OCI-LY3 (cell line): ENCODE measurements around the gene DNAH11.

Experiments used
- EZH2phosphoT487 ChIP-seq: fragments of 200-600 bp; shearing (Covaris generic); IDR thresholded peaks from 2 replicates; pipeline ENCODE4 v1.6.1; 2018; ENCODE audit warnings: antibody characterized with exemption, mixed run types, low read depth
- TF ChIP-seq, protein P1 (sequence below): fragments of 200-600, 300-600 bp; sonication (generic); IDR thresholded peaks from 2 replicates; pipeline ENCODE4 v1.5.1; 2014; ENCODE audit warnings: antibody characterized with exemption, low read length, low read depth

DNA sequence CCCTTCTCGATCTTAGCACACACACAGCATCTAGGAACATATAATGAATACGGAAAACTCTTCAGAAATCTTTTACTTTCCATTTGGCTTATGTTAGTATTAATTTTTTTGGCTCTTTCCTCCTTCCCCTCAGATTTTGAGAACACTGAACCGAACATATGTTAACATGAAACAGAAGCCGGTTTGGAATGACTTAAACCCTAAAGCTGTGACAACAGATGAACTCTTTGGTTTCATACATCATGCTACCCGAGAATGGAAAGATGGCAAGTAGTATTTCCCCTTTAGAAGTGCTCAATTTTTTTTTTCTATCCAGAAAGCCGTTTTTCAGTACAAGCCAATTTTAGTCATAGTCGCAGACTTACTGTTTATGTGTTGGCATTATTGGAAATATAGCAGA is 164.7 kb downstream of the DNAH11 start:
- TF ChIP-seq, protein P1, sequence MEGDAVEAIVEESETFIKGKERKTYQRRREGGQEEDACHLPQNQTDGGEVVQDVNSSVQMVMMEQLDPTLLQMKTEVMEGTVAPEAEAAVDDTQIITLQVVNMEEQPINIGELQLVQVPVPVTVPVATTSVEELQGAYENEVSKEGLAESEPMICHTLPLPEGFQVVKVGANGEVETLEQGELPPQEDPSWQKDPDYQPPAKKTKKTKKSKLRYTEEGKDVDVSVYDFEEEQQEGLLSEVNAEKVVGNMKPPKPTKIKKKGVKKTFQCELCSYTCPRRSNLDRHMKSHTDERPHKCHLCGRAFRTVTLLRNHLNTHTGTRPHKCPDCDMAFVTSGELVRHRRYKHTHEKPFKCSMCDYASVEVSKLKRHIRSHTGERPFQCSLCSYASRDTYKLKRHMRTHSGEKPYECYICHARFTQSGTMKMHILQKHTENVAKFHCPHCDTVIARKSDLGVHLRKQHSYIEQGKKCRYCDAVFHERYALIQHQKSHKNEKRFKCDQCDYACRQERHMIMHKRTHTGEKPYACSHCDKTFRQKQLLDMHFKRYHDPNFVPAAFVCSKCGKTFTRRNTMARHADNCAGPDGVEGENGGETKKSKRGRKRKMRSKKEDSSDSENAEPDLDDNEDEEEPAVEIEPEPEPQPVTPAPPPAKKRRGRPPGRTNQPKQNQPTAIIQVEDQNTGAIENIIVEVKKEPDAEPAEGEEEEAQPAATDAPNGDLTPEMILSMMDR: no peak
- TF ChIP-seq EZH2phosphoT487: no peak
